Activated CD8-positive, alpha-beta T cell treated with anti-CD3 and anti-CD28 coated beads for 36 hours (primary cell): ENCODE results near the gene CYTH4. TPM values are rescaled to one million over a fixed set of nuclear protein-coding genes. Genes with fewer than 3 reads are reported as not detected.
"Not testable (repeated sequence)": the region's sequence is repeated elsewhere in the genome, so short reads cannot be mapped to it uniquely, and the experiment has no call there.

Experiments used
- ATAC-seq: fragments of 200-7000 bp; cut with Tn5 transposase; one replicate; pipeline ENCODE4 v1.10.0; 2021; ENCODE audit warnings: mild to moderate bottlenecking, moderate library complexity
- CTCF ChIA-PET: fragments of 350-600 bp; sonication (Branson Sonifier 250); formaldehyde crosslinking; loops from one replicate; lab custom pipeline; 2021; ENCODE audit warnings: antibody characterized with exemption; lab: Charles Lee
- POLR2A ChIA-PET: fragments of 350-600 bp; sonication (Branson Sonifier 250); formaldehyde crosslinking; loops from one replicate; lab custom pipeline; 2021; ENCODE audit warnings: antibody characterized with exemption; lab: Charles Lee
- DNase-seq: peaks from one replicate; pipeline ENCODE4 v3.0.0-alpha.2; 2020
- H3K27ac Mint-ChIP-seq: one replicate; pipeline ENCODE4 v1.8.0; 2021; ENCODE audit warnings: mild to moderate bottlenecking, mixed read lengths
- H3K27me3 Mint-ChIP-seq: one replicate; pipeline ENCODE4 v1.8.0; 2021; ENCODE audit warnings: mixed read lengths
- H3K36me3 Mint-ChIP-seq: one replicate; pipeline ENCODE4 v1.8.0; 2021; ENCODE audit warnings: low read depth, mixed read lengths
- H3K4me1 Mint-ChIP-seq: one replicate; pipeline ENCODE4 v1.8.0; 2021; ENCODE audit warnings: low read depth, mixed read lengths
- H3K4me3 Mint-ChIP-seq: one replicate; pipeline ENCODE4 v1.8.0; 2021; ENCODE audit warnings: mild to moderate bottlenecking, moderate library complexity, mixed read lengths
- H3K9me3 Mint-ChIP-seq: one replicate; pipeline ENCODE4 v1.8.0; 2021; ENCODE audit warnings: mixed read lengths
- CTCF ChIP-seq: fragments of 200-600 bp; IDR thresholded peaks from one replicate; pipeline ENCODE4 v1.8.0; 2022; ENCODE audit warnings: antibody characterized with exemption, mild to moderate bottlenecking
- intact Hi-C: fragments of 100-400 bp; cut with micrococcal nuclease; formaldehyde crosslinking; loops from one replicate; pipeline ENCODE4 v1.10.0; 2022
- total RNA-seq, 2 experiments: library from RNA; stranded (reverse); gene quantifications; one replicate each; pipeline ENCODE4 v1.2.3, GENCODE V29; 2021

The CYTH4 gene
- total RNA-seq = 10 to 100 TPM; 33.2 to 33.4 TPM

DNA sequence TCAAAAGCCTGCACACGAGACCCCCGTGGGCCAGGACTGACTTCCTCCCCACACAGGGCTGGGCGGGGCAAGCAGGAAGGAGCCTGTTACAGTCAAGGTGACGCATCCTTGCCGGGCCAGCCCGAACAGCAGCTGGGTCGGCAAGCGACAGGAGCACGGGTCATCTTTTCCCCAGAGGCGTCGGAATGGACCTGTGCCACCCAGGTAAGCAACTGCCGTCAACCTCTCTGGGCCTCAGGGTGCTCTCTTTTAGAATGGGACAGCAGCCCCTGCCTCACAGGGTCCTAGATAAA lies at the start of gene CYTH4:
Gene CYTH4, plus strand, starts transcription at position 124 of the 293 bp plus-strand sequence. Its CDS starts 62 bp downstream, at position 186.
- ATAC-seq = peak; percentile 86
- POLR2A ChIA-PET = interaction anchor here (0.7 to 1.9 kb wide), 7 partner anchors 10 to 54 kb away, joined by 3 to 7 read pairs (median 4); no protein-coding TSS in a partner anchor
- no peak for TF ChIP-seq CTCF
- Mint-ChIP-seq H3K36me3 (peaks cover 4% of the 10 kb centered on the region), H3K27me3 (no peaks in the 10 kb centered on the region), H3K27ac (peak within 1 kb of the TSS; percentile 99), H3K9me3 (no peaks in the 10 kb centered on the region), H3K4me1 (peaks cover 61% of the 10 kb centered on the region), H3K4me3 (peak within 1 kb of the TSS; percentile 86)
- intact Hi-C loops = no loop called here
- CTCF ChIA-PET = interaction anchor here (0.8 to 6.2 kb wide), 9 partner anchors 9 to 279 kb away, joined by 3 to 39 read pairs (median 3); no protein-coding TSS in a partner anchor
- peak; percentile 91 for DNase-seq

DNA sequence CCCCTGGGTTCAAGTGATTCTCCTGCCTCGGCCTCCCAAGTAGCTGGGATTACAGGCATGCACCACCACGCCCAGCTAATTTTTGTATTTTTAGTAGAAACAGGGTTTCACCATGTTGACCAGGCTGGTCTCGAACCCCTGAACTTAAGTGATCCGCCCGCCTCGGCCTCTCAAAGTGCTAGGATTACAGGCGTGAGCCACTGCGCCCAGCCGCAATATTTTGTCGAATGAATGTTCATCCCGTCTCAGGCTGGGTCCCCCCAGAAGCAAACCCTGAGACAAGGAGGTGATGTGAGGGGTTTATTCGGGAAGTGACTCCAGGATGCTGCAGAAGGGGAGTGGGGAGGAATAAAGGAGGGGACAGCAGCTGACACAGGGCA lies 48.9 kb upstream of the CYTH4 start:
- intact Hi-C loops, ATAC-seq, H3K27me3 Mint-ChIP-seq, H3K9me3 Mint-ChIP-seq: not testable (repeated sequence)
- ChIA-PET POLR2A (interaction anchor here (1.3 to 7.6 kb wide), 4 partner anchors 8 to 14 kb away, joined by 7 to 209 read pairs (median 16); partner anchors contain the start of gene RAC2), CTCF (interaction anchor here (5.0 kb wide), 1 partner anchor 10 kb away, joined by 37 read pairs; the partner anchor contains the start of gene RAC2)
- Mint-ChIP-seq H3K4me1 (peaks cover 95% of the 10 kb centered on the region), H3K4me3 (peak overlapping the region; percentile 98), H3K27ac (peak overlapping the region; percentile 97), H3K36me3 (peaks cover 98% of the 10 kb centered on the region)
- peak; percentile 13 for DNase-seq

DNA sequence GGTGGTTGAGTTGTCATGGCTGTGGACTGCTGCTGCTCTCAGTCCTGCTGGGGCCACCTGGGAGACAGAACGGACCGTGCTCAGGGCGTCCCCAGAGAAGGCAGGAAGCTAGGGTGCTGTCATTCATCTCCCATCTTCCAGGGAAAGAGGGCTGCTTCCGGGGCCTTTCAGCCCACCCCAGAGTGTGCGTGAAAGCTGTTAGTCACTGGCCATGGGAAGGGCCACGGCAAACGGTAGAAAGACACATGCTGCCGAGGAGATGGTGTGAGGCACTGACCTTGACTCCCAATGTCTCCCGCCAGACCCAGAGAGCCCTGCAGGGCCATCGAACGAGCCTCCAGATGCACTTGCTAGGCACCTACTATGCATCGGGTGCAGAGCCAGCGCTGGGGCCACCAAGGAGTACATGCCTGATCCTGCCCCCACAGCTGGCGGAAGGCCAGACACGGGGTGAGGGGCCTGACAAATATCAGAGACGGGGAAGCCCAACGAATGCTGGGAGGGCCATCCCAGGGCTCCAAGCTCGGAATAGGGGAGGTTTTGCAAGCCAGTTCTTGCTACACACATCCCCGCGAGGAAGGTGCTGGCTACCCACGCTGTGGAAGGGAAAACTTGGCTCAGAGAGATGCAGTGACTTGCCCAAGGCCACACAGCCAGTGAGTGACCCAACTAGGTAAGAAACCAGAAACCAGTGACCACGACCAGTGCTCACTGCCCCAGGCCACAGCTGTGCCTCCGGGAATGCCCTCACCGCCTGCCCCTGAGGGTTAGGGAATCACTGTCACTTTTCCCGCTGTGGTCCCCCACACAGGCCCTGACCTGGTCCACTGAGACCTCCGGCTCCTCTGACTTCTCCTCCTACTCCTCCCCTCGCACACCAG lies 48.3 kb upstream of the CYTH4 start:
- Mint-ChIP-seq H3K27me3 (no peaks in the 10 kb centered on the region), H3K4me3 (peak overlapping the region; percentile 98), H3K4me1 (peaks cover 95% of the 10 kb centered on the region), H3K27ac (peak overlapping the region; percentile 97), H3K9me3 (no peaks in the 10 kb centered on the region), H3K36me3 (peaks cover 98% of the 10 kb centered on the region)
- POLR2A ChIA-PET = interaction anchor here (1.3 to 7.6 kb wide), 4 partner anchors 8 to 15 kb away, joined by 7 to 209 read pairs (median 16); partner anchors contain the start of gene RAC2
- DNase-seq = peak; percentile 55
- no peak for ATAC-seq
- intact Hi-C loops = no loop called here
- CTCF ChIA-PET = interaction anchor here (1.2 kb wide), 1 partner anchor 26 kb away, joined by 5 read pairs; no protein-coding TSS in a partner anchor
- TF ChIP-seq CTCF = no peak

GRCh38 chr22:37234736-37235711 lies 47.3 kb upstream of the CYTH4 start:
- Mint-ChIP-seq H3K4me1 (peaks cover 94% of the 10 kb centered on the region), H3K36me3 (peaks cover 98% of the 10 kb centered on the region), H3K4me3 (peak overlapping the region; percentile 98), H3K27me3 (no peaks in the 10 kb centered on the region), H3K9me3 (no peaks in the 10 kb centered on the region), H3K27ac (peak overlapping the region; percentile 97)
- ChIA-PET CTCF (interaction anchor here (1.2 kb wide), 1 partner anchor 25 kb away, joined by 5 read pairs; no protein-coding TSS in a partner anchor), POLR2A (interaction anchor here (1.3 to 7.6 kb wide), 3 partner anchors 6 to 16 kb away, joined by 7 to 209 read pairs (median 12); partner anchors contain the start of gene RAC2)
- DNase-seq (peak; percentile 29), ATAC-seq (no peak)
- intact Hi-C loops = no loop called here
- TF ChIP-seq CTCF = no peak
